ENCODE data around the gene RGS7. TPM values are rescaled to one million over a fixed set of nuclear protein-coding genes. Genes with fewer than 3 reads are reported as not detected.

The RGS7 gene
- total and polyA plus RNA-seq, 5 donors = 0.02 TPM; not detected in 4

DNA sequence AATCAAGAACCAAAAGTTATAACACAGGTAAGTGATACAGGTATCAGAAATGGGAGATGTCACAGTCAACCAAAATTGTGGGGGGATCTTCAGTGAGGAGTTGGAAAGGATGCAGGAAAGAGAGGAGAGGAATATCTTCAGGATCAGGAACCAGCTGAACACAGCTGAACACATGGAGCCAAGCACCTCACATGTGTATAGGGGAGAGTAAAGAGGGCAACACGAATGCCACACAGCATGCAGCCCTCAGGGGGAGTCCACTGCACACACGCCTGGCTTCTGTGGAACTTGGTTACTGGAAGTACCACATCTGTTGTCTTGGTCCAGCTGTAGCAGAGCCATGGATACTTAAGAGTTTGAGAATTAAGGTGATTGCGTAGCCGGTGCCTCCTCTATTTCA is 218.8 kb downstream of the RGS7 start:
- intact Hi-C loops (cut with DNase I) = no loop called here
- Histone ChIP-seq H3K27ac (ENCODE audit: low read length) (no peak overlapping the region), H3K4me1 (ENCODE audit: control insufficient read depth, insufficient read depth, low read length) (no peaks in the 10 kb centered on the region), H3K27me3 (ENCODE audit: control insufficient read depth, insufficient read depth) (no peaks in the 10 kb centered on the region), H3K4me3 (ENCODE audit: low read length) (no peak overlapping the region), H3K9me3 (ENCODE audit: control insufficient read depth, low read length) (no peaks in the 10 kb centered on the region)
- DNase-seq (no peak), ATAC-seq (no peak)
- 88% methylated on average over 4 of the region's 4 CpGs for WGBS

DNA sequence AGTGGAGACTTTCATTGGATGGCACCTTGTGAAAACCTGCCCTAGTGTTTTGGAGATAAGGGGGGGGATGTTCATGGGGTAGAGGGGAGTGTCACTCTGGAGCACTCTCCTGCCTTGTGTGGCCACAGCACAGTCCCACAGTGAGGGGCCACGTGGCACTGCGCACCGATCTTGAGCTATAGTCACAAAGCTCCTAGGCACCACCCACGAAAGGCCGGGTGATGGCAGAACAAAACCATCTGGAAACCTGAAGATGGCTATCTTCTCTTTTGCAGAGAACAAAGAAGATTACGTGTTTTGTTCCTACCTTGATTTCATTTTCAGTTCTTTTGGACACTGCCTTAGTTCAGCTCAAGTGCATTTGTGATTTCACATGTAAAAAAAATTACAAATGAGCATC is 220.6 kb downstream of the RGS7 start:
- H3K4me1 ChIP-seq (ENCODE audit: control insufficient read depth, insufficient read depth, low read length) = no peaks in the 10 kb centered on the region
- DNase-seq = no peak
- intact Hi-C loops (cut with DNase I) = no loop called here
- H3K4me3 ChIP-seq (ENCODE audit: low read length) = no peak overlapping the region
- no peaks in the 10 kb centered on the region for H3K27me3 ChIP-seq (ENCODE audit: control insufficient read depth, insufficient read depth)
- H3K27ac ChIP-seq (ENCODE audit: low read length) = no peak overlapping the region
- no peaks in the 10 kb centered on the region for H3K9me3 ChIP-seq (ENCODE audit: control insufficient read depth, low read length)
- no peak for ATAC-seq
- WGBS = 82% methylated on average over 6 of the region's 6 CpGs

DNA sequence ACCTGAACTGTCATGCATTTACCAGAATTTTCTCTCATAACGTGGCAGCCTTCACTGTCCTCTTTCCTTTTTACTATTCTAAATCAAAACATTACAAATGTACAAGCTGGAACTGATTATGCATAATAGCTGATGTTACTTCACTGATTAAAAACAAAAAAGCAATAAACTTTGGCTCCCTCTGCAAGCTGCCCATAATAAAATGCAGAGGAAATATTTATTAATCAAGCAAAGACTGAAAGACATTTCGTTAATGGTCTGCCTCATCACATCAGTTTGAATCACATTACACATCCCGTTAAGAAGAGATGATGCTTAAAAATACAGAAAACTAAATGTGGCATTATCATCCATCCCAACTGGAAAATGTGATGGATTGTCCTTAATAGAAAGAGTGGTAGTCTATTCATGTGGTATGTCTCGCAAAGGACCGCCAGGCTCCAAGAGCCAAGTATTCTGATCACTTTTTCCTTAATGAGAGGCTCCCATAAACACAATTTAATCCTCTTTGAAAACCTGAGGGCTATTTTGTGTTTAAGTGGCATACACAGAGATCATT is 225.3 kb downstream of the RGS7 start:
- Histone ChIP-seq H3K27ac (ENCODE audit: low read length) (no peak overlapping the region), H3K9me3 (ENCODE audit: control insufficient read depth, low read length) (no peaks in the 10 kb centered on the region), H3K4me3 (ENCODE audit: low read length) (no peak overlapping the region), H3K4me1 (ENCODE audit: control insufficient read depth, insufficient read depth, low read length) (no peaks in the 10 kb centered on the region), H3K27me3 (ENCODE audit: control insufficient read depth, insufficient read depth) (no peaks in the 10 kb centered on the region)
- intact Hi-C loops (cut with DNase I) = no loop called here
- no peak for ATAC-seq
- DNase-seq = no peak
- 81% methylated on average over 5 of the region's 5 CpGs for WGBS

DNA sequence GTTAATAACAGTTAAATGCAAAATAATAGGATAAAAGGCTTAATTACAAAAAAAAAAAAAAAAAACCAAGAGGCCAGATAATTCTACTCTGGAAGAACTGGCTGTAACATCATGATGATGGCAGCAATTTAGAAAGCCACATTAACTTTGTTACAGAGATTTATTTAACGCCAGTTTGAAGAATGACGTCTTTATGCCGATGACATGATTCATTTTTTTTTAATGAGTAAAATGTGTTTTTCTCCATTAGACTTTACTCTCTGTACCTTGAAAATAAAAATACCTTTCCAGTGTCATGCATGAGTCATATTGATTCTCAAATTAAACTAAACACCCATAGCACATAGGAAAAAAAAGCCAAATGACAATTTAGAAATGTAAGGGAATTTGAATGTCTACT is 226.1 kb downstream of the RGS7 start:
- Histone ChIP-seq H3K27ac (ENCODE audit: low read length) (no peak overlapping the region), H3K4me1 (ENCODE audit: control insufficient read depth, insufficient read depth, low read length) (no peaks in the 10 kb centered on the region), H3K9me3 (ENCODE audit: control insufficient read depth, low read length) (no peaks in the 10 kb centered on the region), H3K27me3 (ENCODE audit: control insufficient read depth, insufficient read depth) (no peaks in the 10 kb centered on the region), H3K4me3 (ENCODE audit: low read length) (no peak overlapping the region)
- intact Hi-C loops (cut with DNase I) = no loop called here
- ATAC-seq = no peak
- WGBS = 84% methylated on average over 3 of the region's 3 CpGs
- no peak for DNase-seq

DNA sequence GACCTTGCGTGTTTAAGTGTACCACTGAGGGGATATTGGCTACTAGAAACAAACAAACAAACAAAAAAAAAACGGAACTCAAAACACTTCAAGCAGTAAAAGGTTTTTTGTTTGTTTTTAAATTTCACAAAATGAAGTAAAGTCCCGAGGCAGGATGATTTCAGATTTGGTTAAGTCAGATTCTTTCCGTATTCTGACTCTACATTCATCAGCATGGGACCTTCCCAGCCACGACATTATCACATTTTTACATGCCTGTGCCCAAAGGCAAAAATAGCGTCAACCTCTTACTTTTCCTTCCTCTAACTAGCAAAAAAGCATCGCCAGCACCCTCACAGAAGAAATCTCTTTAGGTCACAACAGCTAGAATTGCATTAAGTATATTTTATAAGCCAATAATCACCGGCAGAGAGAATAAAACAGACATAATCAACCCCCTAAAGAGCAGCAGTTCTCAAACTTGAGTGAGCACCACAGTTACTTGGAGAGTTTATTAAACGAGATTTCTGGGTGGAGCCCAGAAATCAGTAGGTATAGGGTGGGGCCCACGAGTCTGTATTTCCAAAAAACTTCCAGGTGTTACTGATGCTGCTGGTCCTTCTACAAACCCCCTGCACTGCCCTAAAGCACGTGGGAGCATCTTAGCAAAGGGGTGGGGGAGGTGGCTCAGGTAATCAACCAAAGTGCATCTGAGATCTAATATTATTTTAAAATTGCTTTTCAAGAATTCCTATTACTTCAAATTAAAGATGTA is 227.6 kb downstream of the RGS7 start:
- Histone ChIP-seq H3K27ac (ENCODE audit: low read length) (no peak overlapping the region), H3K27me3 (ENCODE audit: control insufficient read depth, insufficient read depth) (no peaks in the 10 kb centered on the region), H3K4me1 (ENCODE audit: control insufficient read depth, insufficient read depth, low read length) (no peaks in the 10 kb centered on the region), H3K9me3 (ENCODE audit: control insufficient read depth, low read length) (no peaks in the 10 kb centered on the region), H3K4me3 (ENCODE audit: low read length) (no peak overlapping the region)
- DNase-seq = no peak
- no peak for ATAC-seq
- 47% methylated on average over 11 of the region's 11 CpGs for WGBS
- intact Hi-C loops (cut with DNase I) = no loop called here

DNA sequence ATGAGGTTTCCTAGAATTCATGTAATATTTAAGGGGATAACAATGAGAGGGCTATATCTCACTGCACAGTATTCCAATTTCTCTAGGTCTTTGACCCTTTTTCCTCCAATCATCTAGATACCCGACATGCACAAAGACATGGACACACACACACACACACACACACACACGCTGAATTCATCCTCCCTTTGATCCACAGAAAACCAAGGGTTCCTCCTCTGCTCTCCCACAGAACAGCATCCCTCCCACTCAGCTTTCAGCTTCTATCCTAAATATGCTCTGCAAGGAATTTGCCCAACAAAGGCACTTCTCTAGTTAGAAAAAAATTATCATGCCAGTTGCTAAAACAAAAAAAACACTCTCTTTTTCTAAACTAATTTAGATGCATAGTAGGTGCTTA is 231.7 kb downstream of the RGS7 start:
- H3K4me3 ChIP-seq (ENCODE audit: low read length) = no peak overlapping the region
- no peaks in the 10 kb centered on the region for H3K9me3 ChIP-seq (ENCODE audit: control insufficient read depth, low read length)
- no peaks in the 10 kb centered on the region for H3K27me3 ChIP-seq (ENCODE audit: control insufficient read depth, insufficient read depth)
- no peaks in the 10 kb centered on the region for H3K4me1 ChIP-seq (ENCODE audit: control insufficient read depth, insufficient read depth, low read length)
- DNase-seq (no peak), ATAC-seq (no peak)
- WGBS = 62% methylated on average over 2 of the region's 2 CpGs
- intact Hi-C loops (cut with DNase I) = no loop called here
- H3K27ac ChIP-seq (ENCODE audit: low read length) = no peak overlapping the region

DNA sequence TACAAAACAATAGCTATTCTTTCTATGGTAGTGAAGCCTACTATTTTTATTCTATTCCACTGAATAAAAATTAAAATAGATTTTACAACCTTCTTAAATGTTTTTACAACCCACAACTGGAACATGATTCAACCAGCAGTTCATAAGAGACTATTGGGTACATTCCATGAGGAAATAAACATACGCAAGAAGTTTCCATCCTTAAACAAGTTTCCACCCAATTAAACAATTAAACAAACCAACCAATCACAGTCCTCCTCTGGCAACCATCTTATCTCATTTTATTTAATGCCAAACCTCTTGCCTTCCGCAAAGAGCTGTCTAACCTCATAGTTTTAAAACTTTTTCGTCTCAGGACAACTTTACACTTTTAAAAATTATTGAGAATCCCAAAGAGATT is 239.0 kb downstream of the RGS7 start:
- WGBS = 62% methylated on average over 3 of the region's 3 CpGs

DNA sequence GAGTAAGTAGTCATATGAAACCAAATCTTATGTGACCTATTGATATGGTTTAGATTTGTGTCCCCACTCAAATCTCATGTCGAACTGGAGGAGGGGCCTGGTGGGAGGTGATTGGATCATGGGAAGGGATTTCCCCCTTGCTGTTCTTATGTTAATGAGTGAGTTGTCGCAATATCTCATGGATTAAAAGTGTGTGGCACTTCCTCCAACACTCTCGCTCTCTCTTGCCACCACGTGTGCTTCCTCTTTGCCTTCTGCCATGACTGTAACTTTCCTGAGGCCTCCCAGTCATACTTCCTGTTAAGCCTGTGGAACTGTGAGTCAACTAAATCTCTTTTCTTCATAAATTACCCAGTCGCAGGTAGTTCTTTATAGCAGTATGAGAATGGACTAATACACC is 241.2 kb downstream of the RGS7 start:
- 74% methylated on average over 5 of the region's 5 CpGs for WGBS
- Histone ChIP-seq H3K4me3 (ENCODE audit: low read length) (no peak overlapping the region), H3K27me3 (ENCODE audit: control insufficient read depth, insufficient read depth) (no peaks in the 10 kb centered on the region), H3K4me1 (ENCODE audit: control insufficient read depth, insufficient read depth, low read length) (no peaks in the 10 kb centered on the region), H3K27ac (ENCODE audit: low read length) (no peak overlapping the region), H3K9me3 (ENCODE audit: control insufficient read depth, low read length) (no peaks in the 10 kb centered on the region)
- intact Hi-C loops (cut with DNase I) = no loop called here
- ATAC-seq (no peak), DNase-seq (no peak)

More for the DNA sequence above, 239.0 kb downstream of the RGS7 start:
- H3K4me3 ChIP-seq (ENCODE audit: low read length) = no peak overlapping the region
- no peak for ATAC-seq
- no peak for DNase-seq
- no peaks in the 10 kb centered on the region for H3K9me3 ChIP-seq (ENCODE audit: control insufficient read depth, low read length)
- no peaks in the 10 kb centered on the region for H3K4me1 ChIP-seq (ENCODE audit: control insufficient read depth, insufficient read depth, low read length)
- no peak overlapping the region for H3K27ac ChIP-seq (ENCODE audit: low read length)
- intact Hi-C loops (cut with DNase I) = no loop called here
- no peaks in the 10 kb centered on the region for H3K27me3 ChIP-seq (ENCODE audit: control insufficient read depth, insufficient read depth)

DNA sequence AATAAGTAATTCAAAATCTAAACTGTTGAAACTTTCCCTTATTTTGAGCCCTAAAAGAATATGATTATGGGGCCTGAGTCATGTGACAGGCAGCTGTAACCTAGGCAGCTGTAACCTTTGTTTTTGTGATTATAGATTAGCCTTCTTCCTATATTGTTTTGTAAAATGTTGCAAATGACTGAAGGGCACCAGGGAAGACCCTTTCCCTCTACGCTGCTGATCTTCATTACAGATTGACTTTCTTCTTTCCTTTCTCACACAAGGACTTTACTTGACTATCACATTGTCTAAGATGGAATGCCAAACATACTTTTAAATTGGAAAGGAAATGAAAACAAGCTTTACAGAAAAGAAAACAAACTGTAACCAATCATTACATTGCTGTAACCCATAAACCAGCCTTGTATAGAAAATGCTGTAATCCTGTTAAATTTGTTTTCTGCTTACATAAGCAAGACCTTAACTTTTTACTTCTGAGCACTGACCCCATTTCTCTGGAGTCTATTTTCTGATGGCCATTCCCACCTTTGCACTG is 242.2 kb downstream of the RGS7 start:
- Histone ChIP-seq H3K4me1 (ENCODE audit: control insufficient read depth, insufficient read depth, low read length) (no peaks in the 10 kb centered on the region), H3K27ac (ENCODE audit: low read length) (no peak overlapping the region), H3K4me3 (ENCODE audit: low read length) (no peak overlapping the region), H3K9me3 (ENCODE audit: control insufficient read depth, low read length) (no peaks in the 10 kb centered on the region), H3K27me3 (ENCODE audit: control insufficient read depth, insufficient read depth) (no peaks in the 10 kb centered on the region)
- 49% methylated on average over 1 of the region's 1 CpG for WGBS
- DNase-seq (no peak), ATAC-seq (no peak)
- intact Hi-C loops (cut with DNase I) = no loop called here

DNA sequence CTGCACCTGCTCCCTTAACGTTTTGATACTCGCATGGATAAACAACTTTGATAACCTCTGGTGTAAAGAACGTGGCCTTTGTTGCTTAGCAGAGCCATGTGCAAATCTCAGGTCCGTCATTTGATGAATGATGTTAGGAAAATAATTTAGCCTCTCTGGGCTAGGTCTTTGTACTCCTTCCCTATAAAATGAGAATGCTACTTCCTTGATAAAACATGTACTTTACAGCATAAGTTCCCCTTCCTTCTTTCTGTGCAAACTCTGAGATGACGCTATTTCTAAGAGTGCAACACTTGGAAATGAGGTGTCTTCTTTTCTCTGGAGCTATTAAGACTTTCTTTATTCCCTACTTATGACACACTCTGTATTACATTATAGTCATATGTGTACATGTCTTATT is 243.4 kb downstream of the RGS7 start:
- H3K4me3 ChIP-seq (ENCODE audit: low read length) = no peak overlapping the region
- no peaks in the 10 kb centered on the region for H3K27me3 ChIP-seq (ENCODE audit: control insufficient read depth, insufficient read depth)
- WGBS = 66% methylated on average over 5 of the region's 5 CpGs
- no peak overlapping the region for H3K27ac ChIP-seq (ENCODE audit: low read length)
- H3K4me1 ChIP-seq (ENCODE audit: control insufficient read depth, insufficient read depth, low read length) = no peaks in the 10 kb centered on the region
- intact Hi-C loops (cut with DNase I) = no loop called here
- ATAC-seq = no peak
- no peaks in the 10 kb centered on the region for H3K9me3 ChIP-seq (ENCODE audit: control insufficient read depth, low read length)
- no peak for DNase-seq

DNA sequence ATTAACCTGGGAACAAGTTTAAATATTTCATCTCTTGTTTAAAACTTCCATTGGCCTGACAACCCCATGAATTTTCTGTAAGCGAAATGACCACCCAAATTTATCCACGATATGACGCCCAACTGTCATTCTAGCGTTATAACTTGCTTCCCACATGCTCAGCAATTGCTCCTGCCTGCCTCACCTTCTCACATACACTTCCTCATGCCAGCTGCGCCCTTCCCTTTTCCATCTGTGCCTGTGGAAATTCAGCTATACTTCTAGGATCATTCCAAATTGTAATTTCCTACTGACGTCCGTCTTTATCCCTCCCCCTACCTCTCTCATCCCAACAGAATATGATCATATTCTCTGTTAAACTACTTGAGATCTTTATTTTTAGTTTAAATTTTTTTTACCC is 248.0 kb downstream of the RGS7 start:
- ATAC-seq (no peak), DNase-seq (no peak)
- no peaks in the 10 kb centered on the region for H3K9me3 ChIP-seq (ENCODE audit: control insufficient read depth, low read length)
- no peak overlapping the region for H3K27ac ChIP-seq (ENCODE audit: low read length)
- intact Hi-C loops (cut with DNase I) = no loop called here
- no peaks in the 10 kb centered on the region for H3K27me3 ChIP-seq (ENCODE audit: control insufficient read depth, insufficient read depth)
- no peaks in the 10 kb centered on the region for H3K4me1 ChIP-seq (ENCODE audit: control insufficient read depth, insufficient read depth, low read length)
- 86% methylated on average over 7 of the region's 7 CpGs for WGBS
- no peak overlapping the region for H3K4me3 ChIP-seq (ENCODE audit: low read length)
